HEK293 (cell line): ENCODE measurements around the gene MAPK14.

Source experiments
- CTCF ChIA-PET: fragments of 350-600 bp; formaldehyde crosslinking; extraction: SDS; loops from one replicate; lab custom pipeline; 2021; ENCODE audit warnings: antibody characterized with exemption; lab: Yijun Ruan, JAX
- POLR2A ChIA-PET: fragments of 300-600 bp; formaldehyde crosslinking; extraction: SDS; loops from one replicate; lab custom pipeline; 2020; ENCODE audit warnings: antibody characterized with exemption, inconsistent platforms; lab: Yijun Ruan, JAX
- H3K27ac ChIP-seq: fragments of 200-500 bp; sonication (Bioruptor generic); 2 replicates; pipeline ENCODE4 v1.5.1; 2014; ENCODE audit warnings: low read depth, low read length, control low read depth, inconsistent platforms; ENCODE audit errors: extremely low read depth
- H3K36me3 ChIP-seq, 2 experiments: fragments of 200-500 bp in 1 of 2; sonication (Bioruptor generic) in 1 of 2; 1 replicate in 1 of 2; 2 replicates in 1 of 2; pipeline ENCODE4 v1.5.1; 2014 to 2017; ENCODE audit warnings: inconsistent platforms in 2 of 2, low read length in 2 of 2; ENCODE audit not compliant: control insufficient read depth in 2 of 2, insufficient read depth in 1 of 2
- H3K4me1 ChIP-seq: fragments of 200-500 bp; sonication (Bioruptor generic); 2 replicates; pipeline ENCODE4 v1.5.1; 2014; ENCODE audit warnings: mild to moderate bottlenecking, low read length, inconsistent platforms; ENCODE audit not compliant: control insufficient read depth, insufficient read depth
- H3K4me3 ChIP-seq: 2 replicates; pipeline ENCODE4 v1.5.1; 2011; ENCODE audit warnings: low read depth, mild to moderate bottlenecking, control low read depth, low read length, moderate library complexity
- H3K9me3 ChIP-seq: fragments of 200-500 bp; sonication (Bioruptor generic); 2 replicates; pipeline ENCODE4 v1.5.1; 2014; ENCODE audit warnings: low read depth, low read length, inconsistent platforms; ENCODE audit not compliant: control insufficient read depth, insufficient read depth
- BCL11B ChIP-seq: fragments of 450-650 bp; formaldehyde crosslinking; IDR thresholded peaks from 2 replicates; pipeline ENCODE4 v1.5.1; 2016; ENCODE audit warnings: low read depth, missing biosample characterization, missing genetic modification characterization
- HIC1 ChIP-seq: fragments of 450-650 bp; formaldehyde crosslinking; IDR thresholded peaks from 2 replicates; pipeline ENCODE4 v1.5.1; 2016; ENCODE audit warnings: missing biosample characterization, missing genetic modification characterization
- KLF7 ChIP-seq: fragments of 450-650 bp; formaldehyde crosslinking; IDR thresholded peaks from 2 replicates; pipeline ENCODE4 v1.5.1; 2016; ENCODE audit warnings: missing biosample characterization, missing genetic modification characterization, borderline replicate concordance
- YY2 ChIP-seq: fragments of 450-650 bp; formaldehyde crosslinking; IDR thresholded peaks from 2 replicates; pipeline ENCODE4 v1.5.1; 2016; ENCODE audit warnings: missing biosample characterization, missing genetic modification characterization
- ZBTB48 ChIP-seq: fragments of 450-650 bp; formaldehyde crosslinking; IDR thresholded peaks from 2 replicates; pipeline ENCODE4 v1.5.1; 2016; ENCODE audit warnings: missing biosample characterization, missing genetic modification characterization
- ZEB2 ChIP-seq: fragments of 450-650 bp; formaldehyde crosslinking; IDR thresholded peaks from 2 replicates; pipeline ENCODE4 v1.5.1; 2016; ENCODE audit warnings: missing biosample characterization, missing genetic modification characterization
- ZFHX2 ChIP-seq: fragments of 450-650 bp; formaldehyde crosslinking; conservative IDR thresholded peaks from 2 replicates; pipeline ENCODE4 v1.5.1; 2016; ENCODE audit warnings: missing biosample characterization, missing genetic modification characterization
- ZNF140 ChIP-seq: fragments of 450-650 bp; formaldehyde crosslinking; IDR thresholded peaks from 2 replicates; pipeline ENCODE4 v1.5.1; 2016; ENCODE audit warnings: missing biosample characterization, missing genetic modification characterization
- ZNF16 ChIP-seq: fragments of 450-650 bp; formaldehyde crosslinking; IDR thresholded peaks from 2 replicates; pipeline ENCODE4 v1.5.1; 2016; ENCODE audit warnings: low read depth, missing biosample characterization, missing genetic modification characterization
- ZNF2 ChIP-seq: fragments of 450-650 bp; formaldehyde crosslinking; IDR thresholded peaks from 2 replicates; pipeline ENCODE4 v1.5.1; 2016; ENCODE audit warnings: missing biosample characterization, missing genetic modification characterization
- ZNF221 ChIP-seq: fragments of 450-650 bp; formaldehyde crosslinking; IDR thresholded peaks from 2 replicates; pipeline ENCODE4 v1.5.1; 2017; ENCODE audit warnings: missing biosample characterization, missing genetic modification characterization, borderline replicate concordance
- ZNF24 ChIP-seq: fragments of 450-650 bp; formaldehyde crosslinking; IDR thresholded peaks from 2 replicates; pipeline ENCODE4 v1.5.1; 2016; ENCODE audit warnings: missing biosample characterization, missing genetic modification characterization
- ZNF404 ChIP-seq: fragments of 450-650 bp; formaldehyde crosslinking; IDR thresholded peaks from 2 replicates; pipeline ENCODE4 v1.5.1; 2017; ENCODE audit warnings: missing biosample characterization, missing genetic modification characterization
- ZNF449 ChIP-seq: fragments of 450-650 bp; formaldehyde crosslinking; IDR thresholded peaks from 2 replicates; pipeline ENCODE4 v1.5.1; 2017; ENCODE audit warnings: missing biosample characterization, mild to moderate bottlenecking, missing genetic modification characterization, moderate library complexity
- ZNF501 ChIP-seq: fragments of 450-650 bp; formaldehyde crosslinking; IDR thresholded peaks from 2 replicates; pipeline ENCODE4 v1.5.1; 2016; ENCODE audit warnings: missing biosample characterization, missing genetic modification characterization
- ZNF549 ChIP-seq: fragments of 450-650 bp; IDR thresholded peaks from 2 replicates; pipeline ENCODE4 v1.5.1; 2018; ENCODE audit warnings: missing biosample characterization, missing genetic modification characterization, mild to moderate bottlenecking, inconsistent platforms, moderate library complexity
- ZNF621 ChIP-seq: fragments of 450-650 bp; formaldehyde crosslinking; IDR thresholded peaks from 2 replicates; pipeline ENCODE4 v1.5.1; 2017; ENCODE audit warnings: missing biosample characterization, missing genetic modification characterization
- ZNF654 ChIP-seq: fragments of 450-650 bp; formaldehyde crosslinking; IDR thresholded peaks from 2 replicates; pipeline ENCODE4 v1.5.1; 2016; ENCODE audit warnings: low read depth, missing biosample characterization, missing genetic modification characterization
- ZNF692 ChIP-seq: fragments of 450-650 bp; formaldehyde crosslinking; IDR thresholded peaks from 2 replicates; pipeline ENCODE4 v1.5.1; 2016; ENCODE audit warnings: missing biosample characterization, missing genetic modification characterization
- TF ChIP-seq, protein P1 (sequence below): fragments of 450-650 bp; formaldehyde crosslinking; IDR thresholded peaks from 2 replicates; pipeline ENCODE4 v1.5.1; 2017; ENCODE audit warnings: missing biosample characterization, missing genetic modification characterization
- TF ChIP-seq, protein P2 (sequence below): fragments of 450-650 bp; formaldehyde crosslinking; optimal IDR thresholded peaks from 2 replicates; pipeline ENCODE3; 2016; ENCODE audit warnings: missing biosample characterization, mild to moderate bottlenecking, missing genetic modification characterization

The MAPK14 gene

GRCh38 chr6:36065916-36066315 lies 38.3 kb downstream of the MAPK14 start:
- Histone ChIP-seq H3K36me3 (peaks cover 0 to 10% of the 10 kb centered on the region in 2 experiments; a peak in 1 of 3 replicates), H3K4me3 (no peak overlapping the region), H3K9me3 (no peaks in the 10 kb centered on the region), H3K4me1 (peaks cover 27% of the 10 kb centered on the region), H3K27ac (no peak overlapping the region)
- POLR2A ChIA-PET = interaction anchor here (0.9 to 1.4 kb wide), 4 partner anchors 8 to 39 kb away, joined by 3 to 9 read pairs (median 5); partner anchors contain the start of gene MAPK14
- TF ChIP-seq HIC1 (tag by site-specific recombination) = no peak
- TF ChIP-seq ZNF24 (tag by site-specific recombination) = no peak
- TF ChIP-seq ZEB2 (tag by site-specific recombination) = no peak
- TF ChIP-seq ZNF692 = 0 out of 2 replicates have a peak, but pooled peaks have one; percentile 5
- TF ChIP-seq ZNF501 (tag by site-specific recombination) = no peak
- no peak for TF ChIP-seq ZNF140
- TF ChIP-seq, protein P1, sequence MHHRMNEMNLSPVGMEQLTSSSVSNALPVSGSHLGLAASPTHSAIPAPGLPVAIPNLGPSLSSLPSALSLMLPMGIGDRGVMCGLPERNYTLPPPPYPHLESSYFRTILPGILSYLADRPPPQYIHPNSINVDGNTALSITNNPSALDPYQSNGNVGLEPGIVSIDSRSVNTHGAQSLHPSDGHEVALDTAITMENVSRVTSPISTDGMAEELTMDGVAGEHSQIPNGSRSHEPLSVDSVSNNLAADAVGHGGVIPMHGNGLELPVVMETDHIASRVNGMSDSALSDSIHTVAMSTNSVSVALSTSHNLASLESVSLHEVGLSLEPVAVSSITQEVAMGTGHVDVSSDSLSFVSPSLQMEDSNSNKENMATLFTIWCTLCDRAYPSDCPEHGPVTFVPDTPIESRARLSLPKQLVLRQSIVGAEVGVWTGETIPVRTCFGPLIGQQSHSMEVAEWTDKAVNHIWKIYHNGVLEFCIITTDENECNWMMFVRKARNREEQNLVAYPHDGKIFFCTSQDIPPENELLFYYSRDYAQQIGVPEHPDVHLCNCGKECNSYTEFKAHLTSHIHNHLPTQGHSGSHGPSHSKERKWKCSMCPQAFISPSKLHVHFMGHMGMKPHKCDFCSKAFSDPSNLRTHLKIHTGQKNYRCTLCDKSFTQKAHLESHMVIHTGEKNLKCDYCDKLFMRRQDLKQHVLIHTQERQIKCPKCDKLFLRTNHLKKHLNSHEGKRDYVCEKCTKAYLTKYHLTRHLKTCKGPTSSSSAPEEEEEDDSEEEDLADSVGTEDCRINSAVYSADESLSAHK (tag by site-specific recombination) = peak; percentile 41; the same call in 1 of the 2 replicates
- TF ChIP-seq ZNF654 (tag by site-specific recombination) = no peak
- CTCF ChIA-PET = interaction anchor here (0.5 to 11.1 kb wide), 7 partner anchors 14 to 493 kb away, joined by 3 to 85 read pairs (median 4); partner anchors contain the start of gene MAPK14

DNA sequence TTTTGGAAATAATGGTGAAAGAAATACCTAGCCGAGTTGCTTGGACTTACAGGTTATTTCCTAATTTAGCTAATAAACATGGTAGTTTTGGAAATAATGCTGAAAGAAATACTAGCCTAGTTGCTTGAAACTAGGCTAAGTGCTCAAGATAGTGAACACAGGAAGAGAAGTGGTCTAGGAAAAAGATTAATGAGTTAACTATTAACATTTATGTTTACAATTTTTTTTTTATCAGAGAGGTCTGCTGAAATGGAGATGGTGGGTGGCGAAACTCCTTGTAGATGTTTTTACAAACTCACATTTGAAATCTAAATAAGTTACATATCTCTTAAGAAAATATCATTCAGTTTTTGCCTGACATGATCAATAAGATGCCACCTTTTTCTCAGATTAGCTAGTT lies 39.2 kb downstream of the MAPK14 start:
- H3K9me3 ChIP-seq = no peaks in the 10 kb centered on the region
- no peak overlapping the region for H3K27ac ChIP-seq
- peaks cover 27% of the 10 kb centered on the region for H3K4me1 ChIP-seq
- peaks cover 0 to 4% of the 10 kb centered on the region in 2 experiments; a peak in 1 of 3 replicates for H3K36me3 ChIP-seq
- H3K4me3 ChIP-seq = no peak overlapping the region
- TF ChIP-seq YY2 (tag by site-specific recombination) (no peak), ZFHX2 (tag by site-specific recombination) (no peak), ZNF16 (no peak), ZNF449 (tag by site-specific recombination) (no peak), BCL11B (tag by site-specific recombination) (no peak), KLF7 (no peak), ZNF221 (tag by site-specific recombination) (no peak), ZNF2 (no peak), ZBTB48 (tag by site-specific recombination) (no peak), ZNF404 (no peak), ZNF549 (tag by site-specific recombination) (no peak), ZNF621 (tag by site-specific recombination) (no peak)
- TF ChIP-seq, protein P2, sequence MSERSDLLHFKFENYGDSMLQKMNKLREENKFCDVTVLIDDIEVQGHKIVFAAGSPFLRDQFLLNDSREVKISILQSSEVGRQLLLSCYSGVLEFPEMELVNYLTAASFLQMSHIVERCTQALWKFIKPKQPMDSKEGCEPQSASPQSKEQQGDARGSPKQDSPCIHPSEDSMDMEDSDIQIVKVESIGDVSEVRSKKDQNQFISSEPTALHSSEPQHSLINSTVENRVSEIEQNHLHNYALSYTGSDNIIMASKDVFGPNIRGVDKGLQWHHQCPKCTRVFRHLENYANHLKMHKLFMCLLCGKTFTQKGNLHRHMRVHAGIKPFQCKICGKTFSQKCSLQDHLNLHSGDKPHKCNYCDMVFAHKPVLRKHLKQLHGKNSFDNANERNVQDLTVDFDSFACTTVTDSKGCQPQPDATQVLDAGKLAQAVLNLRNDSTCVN = no peak
- CTCF ChIA-PET = interaction anchor here (0.5 to 11.1 kb wide), 3 partner anchors 28 to 220 kb away, joined by 3 to 85 read pairs (median 36); partner anchors contain the start of gene MAPK14
- POLR2A ChIA-PET = interaction anchor here (0.9 to 1.0 kb wide), 2 partner anchors 38 to 40 kb away, joined by 3 to 4 read pairs; partner anchors contain the start of gene MAPK14
